PC-3 (cell line): Measurements from ENCODE around the gene TMEM86B. TPM values are rescaled to one million over a fixed set of nuclear protein-coding genes. Genes with fewer than 3 reads are reported as not detected.

Experiments used
- ATAC-seq: fragments of 200-7000 bp; cut with Tn5 transposase; 2 replicates; pipeline ENCODE4 v1.9.1; 2020; ENCODE audit warnings: mild to moderate bottlenecking, moderate library complexity
- BruUV-seq: library from RNA; stranded (reverse); fragments of 400-500 nt; replicated peaks from 2 replicates; lab custom pipeline; 2021; lab: Mats Ljungman, UMichigan
- CTCF ChIA-PET: fragments of 300-600 bp; sonication (Branson Sonifier 250); formaldehyde crosslinking; loops from one replicate; lab custom pipeline; 2022; ENCODE audit warnings: antibody characterized with exemption; lab: Charles Lee
- POLR2A ChIA-PET: fragments of 300-600 bp; sonication (Branson Sonifier 250); formaldehyde crosslinking; loops from one replicate; lab custom pipeline; 2022; ENCODE audit warnings: antibody characterized with exemption; ENCODE audit not compliant: unreplicated experiment; lab: Charles Lee
- DNase-seq: peaks from one replicate; pipeline ENCODE4 v3.0.0-alpha.2; 2015
- H2AFZ ChIP-seq: fragments of 300-600 bp; sonication (generic); 2 replicates; pipeline ENCODE4 v1.6.0; 2016; ENCODE audit warnings: antibody characterized with exemption, low read length
- H3F3A ChIP-seq: fragments of 300-600 bp; sonication (generic); one replicate; pipeline ENCODE4 v1.6.0; 2017; ENCODE audit warnings: antibody characterized with exemption, low read length, control low read depth, mild to moderate bottlenecking; ENCODE audit not compliant: unreplicated experiment
- H3K27ac ChIP-seq: fragments of 300-600 bp; sonication (generic); 2 replicates; pipeline ENCODE4 v1.5.1; 2016; ENCODE audit warnings: mild to moderate bottlenecking, low read length
- H3K27me3 ChIP-seq: fragments of 300-600 bp; sonication (generic); 2 replicates; pipeline ENCODE4 v1.6.1; 2016; ENCODE audit warnings: low read length, mixed read lengths
- H3K36me3 ChIP-seq: fragments of 300-600 bp; sonication (generic); 2 replicates; pipeline ENCODE4 v1.6.1; 2016; ENCODE audit warnings: low read depth, mixed run types, low read length, mixed read lengths
- H3K4me1 ChIP-seq: fragments of 300-600 bp; sonication (generic); 2 replicates; pipeline ENCODE4 v1.5.1; 2016; ENCODE audit warnings: low read length; ENCODE audit not compliant: insufficient read depth
- H3K4me2 ChIP-seq: fragments of 300-600 bp; sonication (generic); 2 replicates; pipeline ENCODE4 v1.6.0; 2016; ENCODE audit warnings: low read length
- H3K4me3 ChIP-seq: fragments of 300-600 bp; sonication (generic); 2 replicates; pipeline ENCODE4 v1.5.1; 2016; ENCODE audit warnings: mild to moderate bottlenecking, low read length, mixed read lengths
- H3K79me2 ChIP-seq: fragments of 300-600 bp; sonication (generic); 2 replicates; pipeline ENCODE4 v1.6.1; 2017; ENCODE audit warnings: low read length, mixed read lengths
- H3K9ac ChIP-seq: fragments of 300-600 bp; sonication (generic); 2 replicates; pipeline ENCODE4 v1.6.0; 2016; ENCODE audit warnings: mild to moderate bottlenecking, low read length
- H3K9me2 ChIP-seq: fragments of 300-600 bp; sonication (generic); replicated peaks from 2 replicates; pipeline ENCODE4 v1.6.1; 2016; ENCODE audit warnings: mixed run types, low read length, mixed read lengths
- H3K9me3 ChIP-seq: fragments of 300-600 bp; sonication (generic); 2 replicates; pipeline ENCODE4 v1.6.1; 2016; ENCODE audit warnings: low read length, mixed read lengths
- H4K20me1 ChIP-seq: fragments of 300-600 bp; sonication (generic); 2 replicates; pipeline ENCODE4 v1.6.1; 2016; ENCODE audit warnings: low read length, mixed read lengths
- CTCF ChIP-seq: fragments of 300-600 bp; sonication (generic); conservative IDR thresholded peaks from 2 replicates; pipeline ENCODE4 v1.5.1; 2017; ENCODE audit warnings: antibody characterized with exemption, low read depth, mild to moderate bottlenecking, low read length
- EZH2 ChIP-seq: fragments of 300-600 bp; sonication (generic); IDR thresholded peaks from one replicate; pipeline ENCODE4 v1.6.1; 2017; ENCODE audit warnings: antibody characterized with exemption, mild to moderate bottlenecking, low read length; ENCODE audit not compliant: unreplicated experiment
- EZH2phosphoT487 ChIP-seq: fragments of 300-600 bp; sonication (generic); IDR thresholded peaks from 2 replicates; pipeline ENCODE4 v1.6.1; 2018; ENCODE audit warnings: mild to moderate bottlenecking, antibody characterized with exemption, low read length, borderline replicate concordance
- intact Hi-C: fragments of 100-400 bp; cut with micrococcal nuclease; formaldehyde crosslinking; loops from 2 replicates; pipeline ENCODE4 v1.9.0; 2023
- total RNA-seq: library from RNA; depleted of rRNA; stranded (reverse); fragments of >200 nt; gene quantifications from 2 replicates; pipeline ENCODE4 v1.2.3, GENCODE V29; 2014

The TMEM86B gene
- total RNA-seq, 1 experiment from 2014 or later: 11.8 TPM

DNA sequence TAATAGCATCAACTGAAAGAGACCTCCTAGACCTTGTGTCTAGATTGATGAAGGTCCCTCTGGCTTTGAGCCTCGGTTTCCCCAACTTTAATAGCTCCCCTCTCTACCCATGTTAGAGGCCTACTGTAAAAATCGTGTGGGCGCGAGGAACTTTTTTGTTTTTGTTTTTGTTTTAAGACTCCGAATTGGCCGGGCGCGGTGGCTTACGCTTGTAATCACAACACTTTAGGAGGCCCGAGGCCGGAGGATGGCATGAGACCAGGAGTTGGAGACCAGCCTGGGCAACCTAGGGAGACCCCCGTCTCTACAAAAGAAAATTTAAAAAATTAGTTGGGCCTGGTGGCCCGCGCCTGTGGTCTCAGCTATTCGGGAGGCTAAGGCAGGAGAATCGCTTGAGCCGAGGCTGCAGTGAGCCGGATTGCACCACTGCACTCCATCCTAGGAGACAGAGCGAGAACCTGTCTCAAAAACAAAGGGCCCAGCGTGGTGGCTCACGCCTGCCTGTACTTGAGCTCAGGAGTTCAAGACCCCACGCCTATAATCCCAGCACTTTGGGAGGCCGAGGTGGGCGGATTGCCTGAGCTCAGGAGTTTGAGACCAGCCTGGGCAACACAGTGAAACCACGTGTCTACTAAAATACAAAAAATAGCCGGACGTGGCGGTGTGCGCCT lies 31.1 kb upstream of the TMEM86B start:
- Histone ChIP-seq H3K79me2 (peaks cover 43% of the 10 kb centered on the region), H2AFZ (peak overlapping the region; percentile 73), H3K4me3 (peak overlapping the region; percentile 95), H3K4me2 (peak overlapping the region; percentile 86), H3K4me1 (peaks cover 33% of the 10 kb centered on the region), H3K9me3 (no peaks in the 10 kb centered on the region), H3K9ac (peak overlapping the region; percentile 71), H4K20me1 (peaks cover 23% of the 10 kb centered on the region), H3K27me3 (no peaks in the 10 kb centered on the region), H3F3A (peaks cover 8% of the 10 kb centered on the region), H3K9me2 (no peaks in the 10 kb centered on the region), H3K27ac (peak overlapping the region; percentile 67), H3K36me3 (no peaks in the 10 kb centered on the region)
- ATAC-seq (no peak), DNase-seq (no peak)
- TF ChIP-seq EZH2phosphoT487 (no peak), EZH2 (no peak), CTCF (no peak)
- intact Hi-C loops: loop anchor here (1.0 to 5.0 kb wide), 4 partner anchors 21 to 92 kb away; partner anchors contain the start of genes DNAAF3 and HSPBP1
- POLR2A ChIA-PET: interaction anchor here (0.6 to 1.3 kb wide), 3 partner anchors 20 to 93 kb away, joined by 4 to 10 read pairs (median 7); partner anchors contain the start of genes HSPBP1 and KMT5C
- BruUV-seq: TSS peak; percentile 94
- CTCF ChIA-PET: no interaction called here

DNA sequence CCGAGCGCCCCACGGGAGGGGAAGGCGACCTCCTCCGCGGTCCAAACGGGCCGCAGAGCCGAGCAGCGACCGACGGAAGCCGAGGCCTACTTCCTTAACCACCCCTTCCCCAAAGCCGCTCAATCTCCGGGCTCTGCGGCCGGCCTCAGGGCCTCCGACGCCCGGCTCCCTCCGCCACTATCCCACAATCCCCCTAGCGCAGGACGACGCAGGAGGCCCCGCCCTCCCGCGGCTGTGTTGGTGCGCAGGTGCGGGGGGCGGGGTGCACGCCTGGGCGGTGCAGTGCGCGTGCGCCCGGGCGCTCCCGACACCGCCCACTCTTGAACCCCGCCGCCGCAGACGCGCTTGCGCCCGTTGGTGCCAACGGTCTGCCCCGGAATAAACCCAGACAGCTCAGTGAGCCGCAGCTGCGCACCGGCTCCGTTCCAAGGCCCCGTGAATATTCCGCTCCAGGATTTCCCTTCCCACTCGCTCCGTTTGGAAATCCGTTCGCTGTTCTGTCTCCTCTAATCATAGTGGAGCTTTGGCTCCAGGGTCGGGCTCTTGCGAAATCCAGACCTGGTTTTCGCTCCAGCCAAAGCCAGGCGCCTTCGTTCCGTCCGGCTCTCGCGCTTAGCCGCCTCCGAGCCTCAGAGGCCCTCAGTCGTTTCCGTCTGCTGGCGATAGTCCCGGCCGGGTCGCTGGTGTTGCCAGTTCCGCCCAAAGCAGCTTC lies 30.4 kb upstream of the TMEM86B start, which contains the start of gene PPP6R1:
Gene PPP6R1 (minus strand): TSS at position 190 of the 712 bp plus-strand sequence. CDS start 11,914 bp downstream, outside the sequence.
- TF ChIP-seq EZH2phosphoT487 (no peak), CTCF (no peak), EZH2 (no peak)
- Histone ChIP-seq H3K9me2 (no peaks in the 10 kb centered on the region), H3K4me1 (peaks cover 40% of the 10 kb centered on the region), H3F3A (peaks cover 8% of the 10 kb centered on the region), H3K79me2 (peaks cover 50% of the 10 kb centered on the region), H3K4me2 (peak within 1 kb of the TSS; percentile 92), H3K9ac (peak within 1 kb of the TSS; percentile 97), H3K27me3 (no peaks in the 10 kb centered on the region), H3K4me3 (peak within 1 kb of the TSS; percentile 95), H3K27ac (peak within 1 kb of the TSS; percentile 95), H3K9me3 (no peaks in the 10 kb centered on the region), H3K36me3 (no peaks in the 10 kb centered on the region), H4K20me1 (peaks cover 30% of the 10 kb centered on the region), H2AFZ (peak within 1 kb of the TSS; percentile 73)
- DNase-seq (peak; percentile 100), ATAC-seq (peak; percentile 78)
- intact Hi-C loops: loop anchor here (1.0 to 5.0 kb wide), 4 partner anchors 21 to 92 kb away; partner anchors contain the start of genes DNAAF3 and HSPBP1
- BruUV-seq: no TSS peak
- ChIA-PET POLR2A (interaction anchor here (0.6 to 1.3 kb wide), 6 partner anchors 21 to 224 kb away, joined by 3 to 10 read pairs (median 6); partner anchors contain the start of genes HSPBP1 and KMT5C), CTCF (interaction anchor here (0.6 kb wide), 2 partner anchors 19 to 118 kb away, joined by 3 to 9 read pairs; no protein-coding TSS in a partner anchor)
